Activated CD4-positive, alpha-beta T cell treated with anti-CD3 and anti-CD28 coated beads, Interleukin-2, amount 50 U/mL, for 16 hours (primary cell): Measurements from ENCODE around the gene MED12L.

Experiments used
- DNase-seq: peaks from one replicate; pipeline ENCODE4 v3.0.0-alpha.2; 2020

The MED12L gene

DNA sequence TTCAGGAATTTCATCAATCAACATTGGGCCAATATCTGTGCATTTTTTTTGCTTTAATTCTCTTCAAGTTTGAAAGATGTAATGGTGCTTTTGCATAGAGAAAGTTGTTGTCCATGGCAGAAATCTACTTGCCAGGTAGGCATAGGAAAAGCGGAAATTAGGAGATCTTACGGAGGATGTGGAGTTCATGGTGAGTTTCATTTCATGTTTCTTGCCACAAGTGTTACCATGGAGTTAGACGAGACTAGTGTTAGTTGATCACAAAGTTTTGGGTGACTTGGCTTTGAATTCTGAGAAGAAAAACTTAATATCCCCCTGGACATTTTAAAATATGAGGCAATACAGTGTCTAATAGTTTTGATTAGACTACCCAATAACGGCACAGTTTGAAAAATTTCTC is 244.9 kb downstream of the MED12L start:
- DNase-seq: no peak

DNA sequence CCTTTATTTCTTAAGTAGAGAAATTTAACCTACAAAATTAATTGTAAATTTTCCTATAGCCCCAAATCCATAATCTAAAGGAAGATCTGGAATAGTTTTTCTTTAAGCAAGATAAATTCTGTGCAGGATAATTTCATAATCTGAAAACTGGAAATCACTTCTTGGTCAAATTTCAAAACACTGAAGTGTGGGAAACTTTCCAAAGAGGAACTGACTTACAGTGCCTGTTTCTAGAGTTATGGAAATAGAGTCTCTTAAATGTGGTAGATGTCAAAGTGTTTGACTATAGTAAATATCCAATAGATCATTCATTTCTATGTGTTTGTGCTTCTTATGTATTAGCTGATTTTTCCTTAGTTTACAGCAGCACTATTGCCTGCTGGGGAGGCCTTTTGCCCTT is 245.4 kb downstream of the MED12L start:
- no peak for DNase-seq

DNA sequence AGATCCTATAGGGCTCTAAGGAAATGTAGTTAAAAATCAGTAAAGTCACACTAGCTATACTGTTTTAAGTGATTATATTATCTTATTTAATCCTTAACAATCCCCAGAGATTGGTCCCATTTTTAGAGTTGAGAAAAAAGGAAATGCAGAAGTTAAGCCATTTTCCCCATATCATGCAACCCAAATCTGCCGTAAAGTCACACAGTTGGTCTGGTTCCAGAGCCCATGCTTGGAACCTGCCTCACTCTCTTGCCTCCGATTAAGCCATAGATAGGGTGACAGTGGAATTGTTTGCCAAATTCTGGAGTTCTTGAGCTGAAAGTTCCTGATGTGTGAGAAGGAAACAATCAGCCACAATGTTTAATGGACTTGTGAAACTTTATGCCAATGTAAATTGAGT is 246.2 kb downstream of the MED12L start:
- no peak for DNase-seq

DNA sequence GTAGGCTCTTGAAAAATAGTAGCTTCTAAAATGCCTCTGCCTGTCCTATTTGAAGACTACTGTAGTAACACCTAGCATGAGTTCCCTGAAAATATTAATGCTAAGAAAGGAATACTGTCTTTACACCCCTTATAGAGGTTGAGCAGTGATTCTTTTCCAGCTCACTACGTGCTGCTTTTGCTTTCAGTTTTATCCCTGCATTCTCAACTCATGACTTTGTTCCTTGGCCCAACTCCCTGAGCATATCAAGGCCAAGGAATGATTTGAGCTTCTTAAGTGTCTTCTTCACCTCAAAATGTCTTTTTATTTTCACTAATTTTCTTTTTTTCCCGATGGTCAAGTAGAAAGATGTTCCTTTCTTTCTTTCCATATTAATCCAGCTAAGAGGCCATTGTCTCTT is 260.4 kb downstream of the MED12L start:
- DNase-seq: no peak

GRCh38 chr3:151346292-151346691 is 260.8 kb downstream of the MED12L start:
- DNase-seq: no peak

GRCh38 chr3:151347432-151347831 is 262.0 kb downstream of the MED12L start:
- no peak for DNase-seq

GRCh38 chr3:151350656-151351055 is 265.2 kb downstream of the MED12L start:
- no peak for DNase-seq

DNA sequence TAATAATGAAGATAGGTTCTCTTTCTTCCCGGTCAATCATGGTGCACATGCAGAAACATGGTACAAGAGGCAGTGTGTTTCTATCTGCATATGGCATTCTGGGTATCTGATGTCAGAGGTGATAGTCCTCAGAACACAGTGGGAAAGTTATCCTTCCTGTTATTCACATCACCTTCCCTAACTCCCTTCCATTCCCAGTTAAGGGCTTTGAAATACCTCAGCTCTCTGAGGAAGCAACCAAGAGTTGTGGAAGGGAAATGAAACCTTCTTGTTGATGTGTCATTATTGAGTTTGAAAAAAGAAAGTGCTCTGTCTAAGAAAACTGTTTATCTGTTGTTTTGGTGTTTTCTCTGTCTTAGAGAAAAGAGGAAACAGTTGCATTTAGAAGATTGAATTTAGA is 265.8 kb downstream of the MED12L start:
- no peak for DNase-seq

- DNase-seq: no peak
Observed at GRCh38 chr3:151351648-151352047, 266.2 kb downstream of the MED12L start.

DNA sequence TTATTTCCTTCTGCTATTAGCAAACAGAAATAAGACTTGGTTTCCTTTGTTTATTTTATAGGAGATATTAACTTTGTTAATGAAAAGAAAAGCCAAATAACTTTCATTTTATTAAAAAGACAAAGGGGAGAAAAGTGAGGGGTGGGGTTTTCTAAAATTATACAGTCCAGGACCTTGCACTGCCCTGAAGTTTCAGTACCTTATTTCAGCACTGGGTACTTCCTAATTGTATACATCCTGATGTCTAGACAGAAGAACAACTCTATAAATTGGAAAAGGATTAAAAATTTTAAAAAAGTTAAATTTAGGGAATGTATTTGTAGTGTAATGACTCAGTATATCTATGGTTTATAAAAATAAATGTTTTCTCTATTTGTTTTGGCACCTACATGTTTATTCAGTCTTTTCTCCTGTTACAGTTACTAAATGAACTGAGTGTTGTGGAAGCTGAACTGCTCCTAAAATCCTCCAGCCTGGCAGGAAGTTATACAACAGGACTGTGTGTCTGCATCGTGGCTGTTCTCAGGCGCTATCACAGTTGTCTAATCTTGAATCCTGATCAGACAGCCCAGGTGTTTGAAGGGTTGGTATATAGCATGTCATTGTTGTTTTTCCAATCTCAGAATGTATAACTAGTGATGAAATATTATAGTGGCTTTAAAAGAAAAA is 271.5 kb downstream of the MED12L start:
- no peak for DNase-seq

- DNase-seq: no peak
Observed at GRCh38 chr3:151357463-151357850, 272.0 kb downstream of the MED12L start.

DNA sequence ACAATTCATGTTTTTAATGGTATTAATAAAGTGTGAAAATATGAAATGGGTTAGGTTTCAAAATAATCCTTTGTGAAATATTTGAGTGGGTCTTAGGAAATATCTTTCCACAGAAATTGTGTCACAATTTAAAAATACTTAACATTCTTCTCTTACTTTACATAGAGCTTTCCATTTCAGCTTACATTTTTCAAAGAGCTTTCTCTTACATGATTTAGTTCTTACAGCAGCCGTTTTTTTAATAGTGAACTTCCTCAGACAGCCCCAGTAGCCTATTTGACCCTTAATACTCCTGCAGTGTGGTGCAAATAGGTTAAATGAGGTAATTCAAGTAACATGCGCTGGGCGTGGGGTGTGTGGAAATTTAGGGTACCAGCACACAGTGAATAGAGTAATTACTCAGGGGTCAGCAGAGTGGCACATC is 277.3 kb downstream of the MED12L start:
- no peak for DNase-seq

GRCh38 chr3:151366993-151367392 is 281.5 kb downstream of the MED12L start:
- no peak for DNase-seq

DNA sequence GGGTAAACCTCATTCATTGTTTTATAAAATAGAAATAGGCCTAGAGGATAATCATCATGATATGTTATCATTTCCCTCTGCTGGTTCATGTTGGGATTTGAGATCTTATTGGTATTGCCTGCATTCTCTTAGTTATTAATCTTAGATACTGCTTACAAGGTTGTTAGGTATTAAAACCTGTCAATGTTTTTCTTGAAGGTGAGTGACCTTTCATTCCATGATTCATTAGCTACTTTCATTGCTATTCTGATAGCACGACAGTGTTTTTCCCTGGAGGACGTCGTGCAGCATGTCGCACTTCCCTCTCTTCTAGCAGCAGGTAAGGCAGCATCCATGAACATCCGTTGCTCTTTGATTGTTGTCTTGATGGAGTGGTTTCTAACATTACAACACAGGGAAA is 282.0 kb downstream of the MED12L start:
- no peak for DNase-seq

DNA sequence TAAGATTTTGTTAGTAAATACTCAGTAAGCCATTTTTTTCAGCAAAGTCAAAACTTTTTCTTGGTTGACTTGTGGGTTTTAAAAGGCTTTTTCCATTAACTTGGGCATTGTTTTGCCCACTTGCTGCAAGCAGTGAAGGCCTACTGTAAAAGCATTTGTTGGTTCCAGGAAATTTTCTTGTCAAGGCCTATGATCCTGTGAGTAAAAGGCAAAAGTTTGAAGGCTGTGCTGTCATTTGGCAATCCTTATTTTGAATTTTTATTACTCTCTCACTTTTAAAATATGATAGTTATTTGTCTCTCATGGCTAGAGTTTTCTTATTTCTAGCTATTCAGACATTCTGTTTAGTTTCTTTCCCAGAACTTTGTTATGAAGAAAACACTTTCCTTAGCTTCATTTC is 286.1 kb downstream of the MED12L start:
- no peak for DNase-seq

DNA sequence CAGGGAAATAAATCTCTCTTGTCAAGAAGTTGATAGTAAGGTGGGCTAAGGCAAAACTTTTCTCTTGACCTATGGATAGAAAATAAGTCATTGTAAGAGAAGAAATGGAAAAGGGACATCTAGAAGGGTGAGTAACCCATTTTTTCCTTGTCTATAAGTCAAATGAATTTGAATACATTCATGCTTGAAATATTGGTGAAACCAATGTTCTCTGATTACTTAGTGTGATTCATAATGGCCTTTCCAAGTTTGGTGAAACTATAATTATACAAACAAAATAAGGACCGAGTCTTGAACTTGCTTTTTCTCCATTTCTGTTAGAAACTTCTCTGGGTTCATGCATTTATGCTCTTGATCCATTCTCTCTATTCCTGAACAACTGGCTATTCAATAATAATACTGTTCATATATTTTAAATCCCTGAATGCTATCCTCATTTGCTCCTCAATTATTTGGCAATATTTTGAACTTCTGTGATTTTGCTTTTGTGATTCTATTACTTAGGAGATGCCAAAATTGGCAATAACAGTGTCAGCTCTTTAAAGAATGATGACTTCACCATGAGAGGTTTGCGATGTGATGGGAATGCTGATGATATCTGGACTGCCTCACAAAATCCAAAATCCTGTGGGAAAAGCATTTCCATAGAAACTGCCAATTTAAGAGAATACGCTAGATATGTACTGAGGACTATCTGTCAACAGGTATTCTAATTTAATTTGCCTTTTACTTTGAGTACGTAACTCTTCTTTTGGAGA is 286.8 kb downstream of the MED12L start:
- no peak for DNase-seq

DNA sequence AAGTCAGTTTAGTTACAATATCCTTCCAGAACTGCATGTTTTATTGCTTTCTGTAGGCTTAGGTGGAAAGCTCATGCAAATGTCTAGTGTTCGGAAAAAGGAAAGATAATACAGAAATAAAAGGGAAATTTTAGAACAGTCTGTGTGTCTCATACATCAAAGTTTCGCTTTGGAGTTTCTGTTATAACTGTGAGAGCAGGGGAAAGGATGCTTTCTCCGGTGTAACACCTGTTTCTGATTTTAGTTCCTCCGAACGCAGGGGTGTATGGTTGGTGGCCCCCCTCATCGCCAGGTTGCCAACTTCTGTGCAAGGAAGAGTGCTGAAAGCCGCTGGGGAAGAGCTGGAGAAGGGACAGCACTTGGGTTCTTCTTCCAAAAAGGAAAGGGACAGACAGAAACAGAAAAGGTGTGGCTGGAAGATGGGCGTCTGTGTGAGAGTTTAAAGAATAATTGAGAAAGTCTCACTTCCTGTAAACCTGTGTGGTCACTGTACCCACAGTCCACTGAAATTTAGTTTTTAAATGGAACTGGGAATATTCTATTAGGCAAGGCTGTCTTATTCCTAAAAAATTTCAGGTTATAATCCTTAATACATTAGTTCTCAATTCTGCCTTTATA is 292.4 kb downstream of the MED12L start:
- DNase-seq: no peak

- peak; percentile 14 for DNase-seq
Observed at GRCh38 chr3:151379083-151379734, 293.7 kb downstream of the MED12L start.

- no peak for DNase-seq
Observed at GRCh38 chr3:151382671-151383070, 297.2 kb downstream of the MED12L start.

- DNase-seq: no peak
Observed at GRCh38 chr3:151383111-151383510, 297.6 kb downstream of the MED12L start.

GRCh38 chr3:151383956-151384355 is 298.5 kb downstream of the MED12L start:
- no peak for DNase-seq

DNA sequence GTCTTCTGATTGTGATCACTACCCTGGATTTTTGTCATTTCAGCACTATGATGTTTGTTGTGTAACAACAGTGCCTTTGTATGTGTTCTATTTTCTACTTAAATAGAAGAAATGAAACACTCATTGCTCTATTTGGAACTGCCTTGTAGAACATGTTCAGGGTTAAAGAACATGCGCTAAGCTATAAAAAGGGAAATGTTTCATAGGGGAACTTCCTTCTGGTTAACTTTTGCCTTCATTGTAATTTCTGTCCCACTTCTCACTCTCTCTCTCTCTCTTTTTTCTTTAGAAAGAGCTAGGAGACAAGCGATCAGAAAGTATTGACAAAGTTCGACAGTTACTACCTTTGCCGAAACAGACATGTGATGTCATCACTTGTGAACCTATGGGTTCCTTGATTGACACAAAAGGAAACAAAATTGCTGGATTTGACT is 299.3 kb downstream of the MED12L start, which contains the start of gene P2RY12:
Gene P2RY12 (minus strand): TSS at position 13 of the 434 bp plus-strand sequence. CDS start 45,908 bp downstream, outside the sequence.
- DNase-seq: no peak

GRCh38 chr3:151386056-151386455 is 300.6 kb downstream of the MED12L start:
- DNase-seq: no peak

GRCh38 chr3:151387432-151387831 is 302.0 kb downstream of the MED12L start:
- no peak for DNase-seq
